ENCODE measurements around the gene SLC45A2. TPM values are rescaled to one million over a fixed set of nuclear protein-coding genes. Genes with fewer than 3 reads are reported as not detected.
"Not testable (repeated sequence)": the region's sequence is repeated elsewhere in the genome, so short reads cannot be mapped to it uniquely, and the experiment has no call there.

The SLC45A2 gene
- total RNA-seq, 1 donor from 2014 or later = not detected

DNA sequence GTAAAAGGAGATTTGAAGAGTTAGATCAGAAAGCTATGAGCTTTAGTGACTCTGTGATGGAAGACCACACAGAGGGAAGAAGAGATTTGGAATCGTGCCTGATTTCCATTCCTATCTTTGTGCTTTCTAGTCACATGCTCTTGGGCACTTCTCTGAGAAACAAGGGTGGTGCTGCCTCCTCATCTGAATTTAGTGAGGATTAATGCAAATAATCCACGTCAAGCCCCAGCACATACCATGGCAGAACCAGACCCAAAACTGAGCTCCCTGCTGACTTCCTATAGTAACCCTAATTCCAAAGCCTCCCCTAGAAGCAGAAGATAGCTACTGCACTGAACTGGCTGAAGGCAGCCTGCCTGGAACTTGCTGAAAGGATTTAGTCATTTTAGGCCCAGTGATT is 17.7 kb downstream of the SLC45A2 start:
- ATAC-seq = no peak

DNA sequence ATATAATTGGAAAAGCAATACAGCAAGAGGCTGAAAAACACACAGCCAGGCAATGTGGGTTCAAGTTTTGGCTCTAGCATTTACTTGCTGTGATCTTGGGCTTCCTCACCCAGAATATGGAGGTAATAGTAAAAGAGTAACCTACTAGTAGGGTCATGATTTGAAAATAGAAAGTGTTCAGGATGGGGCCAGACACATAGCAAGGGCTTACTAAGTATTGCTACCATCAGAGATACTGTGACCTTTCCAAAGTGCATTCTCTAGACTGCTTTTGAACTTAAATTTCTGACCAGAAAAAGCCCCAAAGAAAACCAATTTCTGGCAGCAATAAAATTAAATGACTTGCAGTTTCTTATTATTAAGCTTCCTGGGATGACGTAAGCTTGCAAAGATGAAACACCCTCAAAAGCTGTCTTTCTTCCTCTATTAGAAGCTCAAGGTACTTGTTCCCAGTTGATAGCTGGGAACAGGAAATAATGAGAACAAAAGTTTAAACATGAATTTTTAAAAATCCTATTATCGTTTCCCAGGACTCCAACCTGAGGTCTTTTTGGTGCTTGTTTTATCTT is 20.3 kb downstream of the SLC45A2 start:
- ATAC-seq = no peak

DNA sequence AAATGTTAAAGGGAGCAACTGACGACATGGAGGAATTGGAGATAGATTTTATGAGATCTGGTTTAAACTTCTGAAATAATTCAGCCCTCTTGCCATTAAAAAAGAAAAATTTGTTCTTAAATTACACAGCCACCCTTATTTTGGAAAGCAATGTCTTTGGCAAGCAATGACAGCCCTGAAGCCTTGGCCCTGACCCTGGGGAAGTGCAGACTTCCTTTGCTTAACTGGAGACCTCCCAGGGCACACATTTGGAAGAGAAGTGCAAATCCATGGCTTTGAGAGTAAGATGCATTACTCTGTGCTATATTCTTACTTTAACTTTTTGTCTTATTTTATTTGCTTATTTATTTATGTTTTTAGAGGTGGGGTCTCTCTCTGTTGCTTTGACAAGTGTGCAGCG is 26.3 kb downstream of the SLC45A2 start:
- ATAC-seq = no peak

DNA sequence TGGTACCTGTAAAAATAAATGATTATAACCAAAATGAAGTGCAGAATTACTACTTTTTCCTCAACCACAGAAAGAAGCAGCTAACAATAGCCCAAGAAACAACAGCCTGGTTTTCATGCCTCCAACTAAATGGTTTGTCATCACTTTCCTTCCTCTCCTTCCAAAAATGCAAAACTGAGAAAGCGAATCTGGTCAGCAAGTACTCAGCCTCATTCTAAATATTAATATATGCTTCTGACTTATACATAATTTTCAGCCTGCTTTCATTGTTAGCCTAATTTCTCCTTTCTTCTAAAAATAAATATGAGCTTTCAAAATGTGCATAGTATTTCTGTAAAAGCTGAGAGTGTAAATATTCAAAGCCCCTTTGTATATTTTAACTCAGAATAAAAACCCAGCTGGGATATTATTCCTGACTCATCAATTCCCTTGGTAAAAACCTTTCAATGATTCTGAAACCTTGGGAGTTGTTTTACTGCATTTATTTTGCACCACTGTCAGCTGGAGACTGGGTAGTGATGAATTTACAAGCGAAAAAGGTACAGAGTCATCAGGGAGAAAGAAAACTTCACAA is 26.8 kb downstream of the SLC45A2 start:
- no peak for ATAC-seq

DNA sequence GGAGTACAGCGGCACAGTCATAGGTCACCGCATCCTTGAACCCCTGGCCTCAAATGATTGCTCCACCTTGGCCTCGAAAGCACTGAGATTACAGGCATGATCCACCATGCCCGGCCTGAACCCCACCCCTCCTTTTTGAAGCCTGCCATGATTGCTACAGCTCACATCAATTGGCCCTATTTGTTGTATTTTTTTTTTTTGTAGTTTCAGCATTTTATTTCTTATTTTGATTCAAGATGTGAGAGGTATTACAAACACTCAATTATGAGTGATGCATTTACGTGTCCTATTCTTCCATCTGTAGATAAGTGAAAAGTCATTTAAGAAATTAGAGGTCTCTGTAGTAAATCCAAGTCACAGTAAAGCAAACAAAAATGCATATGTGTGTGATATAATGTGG is 32.3 kb downstream of the SLC45A2 start:
- ATAC-seq = not testable (repeated sequence)

DNA sequence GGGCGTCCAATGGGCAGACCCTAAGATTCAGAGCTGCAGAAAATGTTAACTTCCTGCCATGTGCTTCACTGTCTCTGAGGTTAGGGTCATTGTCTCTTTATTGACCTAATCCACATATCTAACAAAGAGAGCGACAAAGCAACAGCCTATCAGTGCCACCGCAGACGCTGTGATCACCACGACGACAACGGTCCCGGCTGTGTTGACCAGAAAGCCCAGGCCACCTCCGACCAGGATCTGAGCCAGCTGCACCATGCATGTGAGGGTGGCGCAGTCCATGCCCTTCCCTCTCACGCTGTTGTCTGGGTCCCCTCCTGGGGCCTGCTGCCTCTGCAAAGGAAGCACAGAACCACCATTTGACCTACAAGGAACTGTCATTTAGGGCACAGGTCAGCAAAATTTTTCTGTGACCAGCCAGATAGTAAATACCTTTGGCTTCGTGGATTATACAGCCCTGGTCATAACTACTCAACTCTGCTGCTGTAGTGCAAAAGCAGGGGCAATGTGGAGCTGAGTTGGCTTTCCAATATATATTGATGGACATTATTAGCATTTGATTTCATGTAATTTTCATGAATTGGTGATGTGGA is 39.9 kb downstream of the SLC45A2 start:
- no peak for ATAC-seq

DNA sequence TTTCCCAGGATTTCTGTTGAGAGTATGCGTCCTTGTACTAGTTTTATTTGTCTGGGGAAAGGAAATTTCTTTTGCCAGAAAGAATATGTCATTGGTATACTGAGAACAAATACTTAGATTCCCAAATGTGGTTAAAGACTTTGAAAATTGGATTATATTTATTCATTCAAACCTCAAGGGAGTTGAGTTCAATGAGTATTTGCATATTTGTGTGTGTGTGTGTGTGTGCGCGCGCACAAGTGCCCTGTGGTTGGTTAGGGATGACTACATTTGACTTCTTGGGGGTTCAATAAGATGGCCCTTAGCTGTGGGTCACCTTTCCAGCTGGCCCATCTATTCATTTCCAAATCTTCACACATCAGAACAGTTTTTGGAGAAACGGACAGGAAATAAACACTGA is 43.4 kb downstream of the SLC45A2 start:
- no peak for ATAC-seq

DNA sequence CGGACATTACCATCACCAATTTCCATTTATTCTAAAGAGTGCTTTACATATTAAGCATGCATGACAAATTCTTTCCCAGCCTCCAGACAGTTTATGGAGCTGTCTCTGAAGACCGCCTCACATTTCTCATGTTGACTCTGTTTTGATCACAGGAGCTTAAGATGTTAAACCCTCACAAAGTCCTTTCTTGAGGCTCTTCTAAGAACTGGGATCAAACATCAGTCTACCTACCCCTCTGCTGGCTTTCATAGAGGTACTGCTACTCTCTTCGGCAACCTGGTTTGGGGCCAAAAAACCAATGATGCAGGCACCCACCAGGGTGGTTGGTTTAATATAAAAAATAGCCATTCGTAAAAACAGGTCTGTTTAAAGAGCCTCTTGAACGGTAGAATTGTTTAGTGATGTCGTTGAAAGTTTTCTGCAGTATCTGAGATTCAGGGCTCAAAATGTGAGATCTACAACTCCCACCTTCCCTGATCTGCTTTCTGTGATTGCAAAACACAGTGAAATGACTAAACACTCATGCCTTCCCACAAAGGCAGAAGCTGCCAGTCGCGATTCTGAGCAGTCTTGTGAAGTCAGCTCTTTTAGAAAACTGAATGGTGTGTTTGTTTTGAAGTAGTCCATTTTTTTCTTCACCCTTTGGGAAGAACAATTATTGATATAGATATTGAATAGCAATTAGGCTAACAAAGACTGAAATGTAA is 44.8 kb downstream of the SLC45A2 start:
- no peak for ATAC-seq

DNA sequence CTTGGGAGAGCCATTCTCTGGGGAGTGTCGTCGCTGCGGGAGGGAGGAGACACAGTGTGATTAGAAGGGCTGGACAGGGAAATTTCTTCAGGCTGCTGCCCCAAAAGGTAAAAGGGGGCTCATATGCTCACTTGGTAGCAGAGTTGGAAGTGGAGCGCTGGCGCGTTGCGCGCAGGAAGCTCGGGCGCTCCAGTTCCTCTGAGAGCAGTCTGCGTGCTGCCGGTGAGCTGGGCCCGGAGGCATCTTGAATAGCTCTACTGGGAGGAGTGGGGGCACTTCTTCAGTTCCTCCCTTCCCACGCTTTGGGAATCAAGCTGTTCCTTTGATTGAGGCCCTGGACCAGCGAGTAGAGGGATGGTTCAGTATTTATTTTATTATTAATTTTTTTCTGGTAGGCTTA is 45.6 kb downstream of the SLC45A2 start:
- ATAC-seq = no peak

DNA sequence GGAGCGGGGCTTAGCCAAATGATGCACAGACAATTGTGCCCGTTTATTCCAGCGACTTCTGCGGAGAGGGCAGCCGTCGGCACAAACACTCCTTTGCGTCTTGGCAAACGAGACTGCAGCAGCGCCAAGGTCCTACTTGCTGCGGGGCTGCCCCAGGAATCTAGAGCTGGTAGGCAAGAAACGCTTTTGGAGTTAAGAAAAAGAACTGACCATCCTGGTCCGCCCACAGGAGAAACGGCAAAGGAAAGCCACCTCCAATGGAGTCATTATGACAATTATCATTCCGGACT is 46.0 kb downstream of the SLC45A2 start:
- no peak for ATAC-seq

DNA sequence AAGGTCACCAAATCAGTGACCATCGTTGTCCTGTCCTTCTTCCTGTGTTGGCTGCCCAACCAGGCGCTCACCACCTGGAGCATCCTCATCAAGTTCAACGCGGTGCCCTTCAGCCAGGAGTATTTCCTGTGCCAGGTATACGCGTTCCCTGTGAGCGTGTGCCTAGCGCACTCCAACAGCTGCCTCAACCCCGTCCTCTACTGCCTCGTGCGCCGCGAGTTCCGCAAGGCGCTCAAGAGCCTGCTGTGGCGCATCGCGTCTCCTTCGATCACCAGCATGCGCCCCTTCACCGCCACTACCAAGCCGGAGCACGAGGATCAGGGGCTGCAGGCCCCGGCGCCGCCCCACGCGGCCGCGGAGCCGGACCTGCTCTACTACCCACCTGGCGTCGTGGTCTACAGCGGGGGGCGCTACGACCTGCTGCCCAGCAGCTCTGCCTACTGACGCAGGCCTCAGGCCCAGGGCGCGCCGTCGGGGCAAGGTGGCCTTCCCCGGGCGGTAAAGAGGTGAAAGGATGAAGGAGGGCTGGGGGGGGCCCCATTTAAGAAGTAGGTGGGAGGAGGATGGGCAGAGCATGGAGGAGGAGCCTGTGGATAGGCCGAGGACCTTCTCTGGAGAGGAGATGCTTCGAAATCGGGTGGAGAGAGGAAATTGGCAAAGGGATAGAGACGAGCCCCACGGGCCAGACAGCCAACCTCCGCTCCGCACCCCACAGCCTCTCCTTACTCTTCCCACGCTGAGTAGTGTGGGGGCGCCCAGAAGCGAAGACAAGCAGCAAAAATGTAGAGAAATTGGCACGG is 46.6 kb downstream of the SLC45A2 start:
- ATAC-seq = no peak

DNA sequence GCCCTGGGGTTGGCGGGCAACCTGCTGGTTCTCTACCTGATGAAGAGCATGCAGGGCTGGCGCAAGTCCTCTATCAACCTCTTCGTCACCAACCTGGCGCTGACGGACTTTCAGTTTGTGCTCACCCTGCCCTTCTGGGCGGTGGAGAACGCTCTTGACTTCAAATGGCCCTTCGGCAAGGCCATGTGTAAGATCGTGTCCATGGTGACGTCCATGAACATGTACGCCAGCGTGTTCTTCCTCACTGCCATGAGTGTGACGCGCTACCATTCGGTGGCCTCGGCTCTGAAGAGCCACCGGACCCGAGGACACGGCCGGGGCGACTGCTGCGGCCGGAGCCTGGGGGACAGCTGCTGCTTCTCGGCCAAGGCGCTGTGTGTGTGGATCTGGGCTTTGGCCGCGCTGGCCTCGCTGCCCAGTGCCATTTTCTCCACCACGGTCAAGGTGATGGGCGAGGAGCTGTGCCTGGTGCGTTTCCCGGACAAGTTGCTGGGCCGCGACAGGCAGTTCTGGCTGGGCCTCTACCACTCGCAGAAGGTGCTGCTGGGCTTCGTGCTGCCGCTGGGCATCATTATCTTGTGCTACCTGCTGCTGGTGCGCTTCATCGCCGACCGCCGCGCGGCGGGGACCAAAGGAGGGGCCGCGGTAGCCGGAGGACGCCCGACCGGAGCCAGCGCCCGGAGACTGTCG is 47.3 kb downstream of the SLC45A2 start:
- ATAC-seq = no peak

DNA sequence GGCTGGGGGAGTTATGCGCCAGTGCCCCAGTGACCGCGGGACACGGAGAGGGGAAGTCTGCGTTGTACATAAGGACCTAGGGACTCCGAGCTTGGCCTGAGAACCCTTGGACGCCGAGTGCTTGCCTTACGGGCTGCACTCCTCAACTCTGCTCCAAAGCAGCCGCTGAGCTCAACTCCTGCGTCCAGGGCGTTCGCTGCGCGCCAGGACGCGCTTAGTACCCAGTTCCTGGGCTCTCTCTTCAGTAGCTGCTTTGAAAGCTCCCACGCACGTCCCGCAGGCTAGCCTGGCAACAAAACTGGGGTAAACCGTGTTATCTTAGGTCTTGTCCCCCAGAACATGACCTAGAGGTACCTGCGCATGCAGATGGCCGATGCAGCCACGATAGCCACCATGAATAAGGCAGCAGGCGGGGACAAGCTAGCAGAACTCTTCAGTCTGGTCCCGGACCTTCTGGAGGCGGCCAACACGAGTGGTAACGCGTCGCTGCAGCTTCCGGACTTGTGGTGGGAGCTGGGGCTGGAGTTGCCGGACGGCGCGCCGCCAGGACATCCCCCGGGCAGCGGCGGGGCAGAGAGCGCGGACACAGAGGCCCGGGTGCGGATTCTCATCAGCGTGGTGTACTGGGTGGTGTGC is 48.0 kb downstream of the SLC45A2 start, which contains the start of gene RXFP3:
RXFP3 (plus strand) TSS at position 6 of the 636 bp plus-strand sequence; CDS start at position 361, 355 bp downstream.
- ATAC-seq = no peak

DNA sequence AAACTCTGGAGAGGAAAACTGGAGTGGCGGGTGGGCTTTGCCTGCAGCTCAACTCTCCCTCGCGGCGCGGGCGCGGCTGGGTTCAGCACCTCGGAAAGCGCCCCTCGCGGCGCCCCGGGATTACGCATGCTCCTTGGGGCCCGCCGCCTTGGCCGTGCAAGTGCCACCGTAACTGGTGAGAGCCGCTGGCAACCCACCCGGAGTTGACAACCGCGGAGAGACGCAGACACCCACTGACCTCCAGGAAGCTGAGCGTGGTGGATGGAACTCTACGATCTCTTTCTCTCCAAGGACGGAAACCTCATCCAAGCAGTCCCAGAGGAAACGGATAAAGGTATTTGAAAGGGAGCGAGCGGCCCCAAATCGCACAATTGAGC is 48.5 kb downstream of the SLC45A2 start:
- peak; percentile 45 for ATAC-seq

DNA sequence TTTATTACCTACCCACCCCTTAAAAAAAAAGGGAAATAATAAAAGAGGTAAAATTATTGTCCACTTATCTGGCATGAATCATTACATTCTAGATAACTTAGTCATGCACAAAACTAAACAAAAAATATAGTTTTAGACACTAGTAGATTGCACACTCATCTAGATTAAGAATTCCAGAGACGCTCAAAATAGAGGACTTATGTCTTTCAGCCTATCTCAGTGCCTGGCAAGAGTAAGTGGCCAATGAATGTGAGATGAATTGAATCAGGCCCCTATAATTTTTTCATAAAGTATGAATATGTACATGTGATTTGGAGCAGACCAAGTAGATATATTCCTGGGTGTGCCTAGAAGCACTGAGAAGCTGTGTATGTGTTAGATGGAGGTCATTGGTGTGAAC is 50.3 kb downstream of the SLC45A2 start:
- ATAC-seq = no peak

DNA sequence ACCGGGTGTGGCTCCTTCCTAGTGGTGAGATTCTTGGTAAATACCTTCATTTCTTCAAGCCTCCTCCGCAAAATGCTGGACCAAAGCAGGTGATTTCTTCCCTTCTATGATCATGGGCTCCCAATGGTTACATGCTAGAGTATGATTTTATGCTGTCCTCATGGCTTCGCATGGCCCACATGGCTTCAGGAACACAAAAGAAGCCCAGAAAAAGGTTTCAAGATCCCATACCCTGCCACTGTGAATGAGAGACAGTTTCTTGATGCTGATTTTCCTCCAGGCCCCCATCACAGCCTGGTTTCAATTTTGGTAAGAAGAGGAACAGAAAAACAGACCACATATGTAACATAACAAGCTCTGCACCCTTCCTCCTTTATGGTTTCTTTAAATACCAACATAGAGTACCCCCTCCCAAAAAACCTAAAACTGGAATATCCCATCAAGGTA is 50.7 kb downstream of the SLC45A2 start:
- ATAC-seq = no peak

DNA sequence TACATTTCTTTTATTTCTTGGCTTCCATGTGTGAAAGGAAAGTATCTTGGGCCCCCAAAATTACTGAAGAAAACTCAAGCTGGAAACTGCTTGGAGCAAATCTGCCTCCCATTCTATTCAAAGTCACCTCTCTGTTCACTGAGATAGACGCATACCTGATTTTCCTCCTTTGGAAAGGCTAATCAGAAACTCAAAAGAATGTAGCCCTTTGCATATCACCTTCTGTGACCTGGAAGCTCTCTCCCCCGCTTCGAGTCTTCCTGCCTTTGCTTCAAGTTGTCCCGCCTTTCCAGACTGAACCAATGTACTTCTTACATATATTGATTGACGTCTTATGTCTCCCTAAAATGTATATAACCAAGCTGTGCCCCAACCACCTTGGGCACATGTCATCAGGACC is 53.4 kb downstream of the SLC45A2 start:
- ATAC-seq = no peak

DNA sequence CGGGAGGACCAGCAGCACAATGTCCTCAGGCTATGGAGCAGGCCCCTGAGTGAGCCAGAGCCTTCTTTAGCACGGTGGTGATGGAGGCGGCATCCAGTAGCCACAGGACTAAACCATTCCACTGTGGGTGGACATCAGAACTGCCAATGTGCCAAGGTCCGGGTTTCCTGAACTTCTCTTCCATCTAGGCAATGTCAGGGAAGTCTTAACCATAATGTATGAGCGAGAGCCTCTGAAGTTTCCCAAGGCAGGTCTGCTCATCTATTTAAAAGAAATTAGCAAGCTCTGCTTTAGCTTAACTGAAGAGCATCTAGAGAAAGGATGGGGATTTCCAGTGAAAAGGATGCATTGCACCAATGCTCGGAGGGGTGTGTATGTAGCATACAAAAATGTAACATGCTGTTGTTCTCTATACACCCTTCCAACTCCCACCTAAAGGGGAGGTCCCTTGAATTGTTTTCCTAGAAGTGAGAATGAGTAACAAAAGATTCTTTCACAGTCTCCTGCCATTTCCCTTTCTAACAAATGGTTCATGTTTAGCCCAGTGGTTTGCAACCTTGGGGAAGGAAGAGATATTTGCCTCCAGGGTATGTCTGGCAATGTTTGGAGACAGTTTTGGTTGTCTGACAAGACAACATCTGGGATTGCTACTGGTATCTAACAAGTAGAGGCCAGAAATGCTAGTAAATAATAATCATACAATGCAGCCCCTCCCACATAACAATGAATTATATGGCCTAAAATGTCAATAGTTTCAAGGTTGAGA is 54.4 kb downstream of the SLC45A2 start:
- no peak for ATAC-seq

DNA sequence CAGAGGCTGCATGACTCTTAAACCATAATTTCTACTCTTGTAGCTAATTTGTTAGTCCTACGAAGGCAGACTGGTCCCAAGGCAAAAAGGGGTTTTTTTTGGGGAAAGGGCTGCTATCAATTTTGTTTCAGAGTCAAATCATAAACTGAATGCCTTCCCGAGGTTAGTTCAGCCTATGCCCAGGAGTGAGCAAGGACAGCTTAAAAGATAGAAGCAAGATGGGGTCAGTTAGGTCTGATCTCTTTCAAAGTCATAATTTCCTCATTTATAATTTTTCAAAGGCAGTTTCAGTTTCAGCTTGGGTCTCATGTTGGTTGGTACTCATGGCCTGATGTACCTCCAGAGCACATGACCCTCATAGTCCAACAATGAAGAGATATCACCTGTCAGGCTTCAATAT is 56.2 kb downstream of the SLC45A2 start:
- ATAC-seq = no peak

DNA sequence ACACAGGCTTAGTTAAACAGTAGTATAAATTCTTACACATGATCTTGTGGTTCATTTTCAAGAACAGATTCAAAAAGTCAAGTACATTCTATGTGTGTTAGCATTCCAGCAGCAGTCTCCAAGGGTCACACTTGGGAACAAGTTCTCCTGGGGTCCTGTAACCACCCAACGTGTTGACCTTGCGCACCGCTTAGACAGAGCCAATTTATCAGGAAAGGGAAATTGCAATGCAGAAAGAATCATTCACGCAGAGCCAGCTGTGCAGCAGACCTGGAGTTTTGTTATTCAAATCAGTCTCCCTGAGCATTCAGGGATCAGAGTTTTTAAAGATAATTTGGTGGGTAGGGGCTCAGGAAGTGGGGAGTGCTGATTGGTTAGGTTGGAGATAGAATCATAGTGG is 56.8 kb downstream of the SLC45A2 start:
- ATAC-seq = no peak

DNA sequence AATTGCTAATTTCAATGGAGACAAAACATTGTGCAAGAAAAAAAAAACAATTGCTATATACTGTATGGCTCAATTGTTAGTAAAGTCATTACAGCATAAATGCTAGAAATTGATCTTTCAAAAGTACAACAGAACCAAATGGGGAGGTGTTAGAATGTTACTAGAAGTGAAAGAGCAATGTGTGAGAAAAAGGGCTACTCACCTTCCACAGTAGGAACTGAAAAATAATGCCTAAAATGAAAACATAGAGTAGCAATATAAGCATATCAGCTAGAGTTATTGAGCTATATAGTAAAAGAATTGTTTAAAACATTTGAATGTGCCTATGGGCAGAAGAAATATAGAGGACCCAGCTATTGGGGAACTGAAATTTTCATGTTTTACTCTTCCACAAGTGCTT is 59.2 kb downstream of the SLC45A2 start:
- no peak for ATAC-seq
